Kidney epithelial cell (primary cell): ENCODE results near the gene TWF2. TPM values are rescaled to one million over a fixed set of nuclear protein-coding genes. Genes with fewer than 3 reads are reported as not detected.

ENCODE experiments used
- DNase-seq: peaks from one replicate; pipeline ENCODE4 v3.0.0-alpha.2; 2010; ENCODE audit warnings: low read depth
- H3K27me3 ChIP-seq: 2 replicates; pipeline ENCODE4 v1.6.0; 2011; ENCODE audit warnings: low read length; ENCODE audit not compliant: control insufficient read depth, insufficient read depth
- H3K36me3 ChIP-seq: 2 replicates; pipeline ENCODE4 v1.5.1; 2011; ENCODE audit warnings: low read length; ENCODE audit not compliant: control insufficient read depth, insufficient read depth
- H3K4me3 ChIP-seq: 2 replicates; pipeline ENCODE4 v1.5.1; 2011; ENCODE audit warnings: low read depth, mild to moderate bottlenecking, control low read depth, low read length
- CTCF ChIP-seq: IDR thresholded peaks from 2 replicates; pipeline ENCODE4 v1.5.1; 2011; ENCODE audit warnings: mild to moderate bottlenecking, moderate library complexity, low read length, control low read depth, inconsistent platforms; ENCODE audit not compliant: insufficient read depth, poor library complexity, severe bottlenecking
- total RNA-seq: library from RNA; depleted of rRNA; stranded (reverse); fragments of >200 nt; gene quantifications from 2 replicates; pipeline ENCODE4 v1.2.3, GENCODE V29; 2015

Gene TWF2
- total RNA-seq, 1 donor from 2014 or later: 159 TPM

- no peak for TF ChIP-seq CTCF
- H3K36me3 ChIP-seq: peaks cover 2% of the 10 kb centered on the region
- H3K4me3 ChIP-seq: no peak overlapping the region
- DNase-seq: no peak
- H3K27me3 ChIP-seq: no peaks in the 10 kb centered on the region
These were observed 28.9 kb downstream of the TWF2 start for GRCh38 chr3:52210037-52210436.

- DNase-seq: no peak
- Histone ChIP-seq H3K27me3 (no peaks in the 10 kb centered on the region), H3K36me3 (peaks cover 2% of the 10 kb centered on the region), H3K4me3 (no peak overlapping the region)
- TF ChIP-seq CTCF: no peak
These were observed 30.4 kb downstream of the TWF2 start for GRCh38 chr3:52208556-52208955.

GRCh38 chr3:52205727-52206372, 33.1 kb downstream of the TWF2 start:
- peaks cover 3% of the 10 kb centered on the region for H3K36me3 ChIP-seq
- DNase-seq: no peak
- no peak for TF ChIP-seq CTCF
- no peaks in the 10 kb centered on the region for H3K27me3 ChIP-seq
- no peak overlapping the region for H3K4me3 ChIP-seq

GRCh38 chr3:52204337-52205073, 34.5 kb downstream of the TWF2 start:
- DNase-seq: no peak
- no peak overlapping the region for H3K4me3 ChIP-seq
- no peak for TF ChIP-seq CTCF
- H3K36me3 ChIP-seq: peaks cover 3% of the 10 kb centered on the region
- no peaks in the 10 kb centered on the region for H3K27me3 ChIP-seq

GRCh38 chr3:52203701-52204100, 35.3 kb downstream of the TWF2 start:
- no peak for TF ChIP-seq CTCF
- H3K4me3 ChIP-seq: no peak overlapping the region
- H3K27me3 ChIP-seq: no peaks in the 10 kb centered on the region
- DNase-seq: no peak
- H3K36me3 ChIP-seq: peaks cover 3% of the 10 kb centered on the region
